OCI-LY3 (cell line): ENCODE results near the gene SYT1.

ENCODE experiments used
- EZH2phosphoT487 ChIP-seq: fragments of 200-600 bp; shearing (Covaris generic); IDR thresholded peaks from 2 replicates; pipeline ENCODE4 v1.6.1; 2018; ENCODE audit warnings: antibody characterized with exemption, mixed run types, low read depth
- TF ChIP-seq, protein P1 (sequence below): fragments of 200-600, 300-600 bp; sonication (generic); IDR thresholded peaks from 2 replicates; pipeline ENCODE4 v1.5.1; 2014; ENCODE audit warnings: antibody characterized with exemption, low read length, low read depth

DNA sequence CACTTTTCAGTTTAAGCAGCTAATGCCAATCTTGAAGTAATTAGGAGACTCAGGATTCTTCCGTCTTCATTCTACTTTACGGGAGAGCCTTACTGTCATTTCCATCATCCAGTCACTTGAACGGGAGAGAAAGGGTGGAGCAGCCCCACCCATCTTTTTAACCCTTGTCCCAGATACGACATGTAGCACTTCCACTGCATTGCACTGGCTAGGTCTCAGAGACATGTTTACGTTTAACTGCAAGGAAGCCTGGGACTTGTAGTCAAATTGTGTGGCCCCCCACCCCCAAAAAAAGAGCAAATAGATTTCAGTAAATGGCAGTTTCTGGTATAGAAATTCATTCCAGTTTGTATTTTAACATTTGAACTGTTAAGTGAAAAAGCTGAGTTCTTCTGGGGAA lies 46.1 kb upstream of the SYT1 start:
- TF ChIP-seq, protein P1, sequence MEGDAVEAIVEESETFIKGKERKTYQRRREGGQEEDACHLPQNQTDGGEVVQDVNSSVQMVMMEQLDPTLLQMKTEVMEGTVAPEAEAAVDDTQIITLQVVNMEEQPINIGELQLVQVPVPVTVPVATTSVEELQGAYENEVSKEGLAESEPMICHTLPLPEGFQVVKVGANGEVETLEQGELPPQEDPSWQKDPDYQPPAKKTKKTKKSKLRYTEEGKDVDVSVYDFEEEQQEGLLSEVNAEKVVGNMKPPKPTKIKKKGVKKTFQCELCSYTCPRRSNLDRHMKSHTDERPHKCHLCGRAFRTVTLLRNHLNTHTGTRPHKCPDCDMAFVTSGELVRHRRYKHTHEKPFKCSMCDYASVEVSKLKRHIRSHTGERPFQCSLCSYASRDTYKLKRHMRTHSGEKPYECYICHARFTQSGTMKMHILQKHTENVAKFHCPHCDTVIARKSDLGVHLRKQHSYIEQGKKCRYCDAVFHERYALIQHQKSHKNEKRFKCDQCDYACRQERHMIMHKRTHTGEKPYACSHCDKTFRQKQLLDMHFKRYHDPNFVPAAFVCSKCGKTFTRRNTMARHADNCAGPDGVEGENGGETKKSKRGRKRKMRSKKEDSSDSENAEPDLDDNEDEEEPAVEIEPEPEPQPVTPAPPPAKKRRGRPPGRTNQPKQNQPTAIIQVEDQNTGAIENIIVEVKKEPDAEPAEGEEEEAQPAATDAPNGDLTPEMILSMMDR: no peak
- TF ChIP-seq EZH2phosphoT487: no peak
